ENCODE data around the gene TRDN. TPM values are rescaled to one million over a fixed set of nuclear protein-coding genes. Genes with fewer than 3 reads are reported as not detected.

The TRDN gene
- total RNA-seq, 4 donors from 2014 or later = not detected

DNA sequence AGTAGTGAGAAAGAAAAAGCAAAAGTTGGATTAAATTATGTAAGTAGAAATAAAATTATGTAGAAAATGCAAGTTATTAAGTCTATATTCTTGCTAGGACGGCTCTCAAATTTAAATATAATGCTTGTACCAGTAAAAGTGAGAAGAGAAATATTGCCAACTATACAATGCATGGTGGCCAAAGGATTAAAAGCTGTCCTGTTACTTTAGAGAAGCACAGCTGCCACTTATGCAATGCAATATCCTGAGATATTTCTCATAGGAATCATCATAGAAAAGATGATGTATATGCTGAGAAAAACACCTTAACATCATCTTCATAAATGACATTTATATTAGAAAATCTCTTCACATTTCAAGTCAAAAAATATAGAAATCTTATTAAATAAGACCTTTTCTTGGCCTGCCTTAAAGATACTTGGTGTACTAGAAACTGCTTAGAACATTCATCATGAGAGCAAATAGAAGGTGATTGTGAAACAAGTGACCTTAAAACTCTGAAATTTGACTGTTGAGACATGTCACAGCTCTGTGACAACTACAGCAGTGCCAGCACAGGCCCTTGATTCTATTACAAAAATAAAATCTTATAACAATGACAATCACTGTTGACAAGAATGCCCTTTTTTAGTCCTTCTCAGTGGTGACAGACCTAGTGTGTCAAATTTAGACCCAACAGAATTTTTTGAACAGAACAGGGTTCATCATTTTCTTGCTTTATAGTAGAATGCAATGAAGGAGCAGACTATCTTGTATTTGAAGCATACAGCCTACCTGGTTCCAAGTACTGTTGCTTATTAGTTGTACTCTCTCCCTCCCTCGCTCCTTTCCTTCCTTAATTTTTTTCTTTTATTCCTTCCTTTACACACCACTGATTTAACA lies 467.6 kb downstream of the TRDN start:
- no peaks in the 10 kb centered on the region for H3K9me3 ChIP-seq
- 46 to 56% methylated on average over 2 of the region's 2 CpGs for WGBS, 2 donors
- H3K4me3 ChIP-seq = no peak overlapping the region
- no peaks in the 10 kb centered on the region for H3K4me1 ChIP-seq
- H3K27ac ChIP-seq = no peak overlapping the region
- H3K27me3 ChIP-seq = no peaks in the 10 kb centered on the region
- DNase-seq = no peak
- TF ChIP-seq, protein P1, sequence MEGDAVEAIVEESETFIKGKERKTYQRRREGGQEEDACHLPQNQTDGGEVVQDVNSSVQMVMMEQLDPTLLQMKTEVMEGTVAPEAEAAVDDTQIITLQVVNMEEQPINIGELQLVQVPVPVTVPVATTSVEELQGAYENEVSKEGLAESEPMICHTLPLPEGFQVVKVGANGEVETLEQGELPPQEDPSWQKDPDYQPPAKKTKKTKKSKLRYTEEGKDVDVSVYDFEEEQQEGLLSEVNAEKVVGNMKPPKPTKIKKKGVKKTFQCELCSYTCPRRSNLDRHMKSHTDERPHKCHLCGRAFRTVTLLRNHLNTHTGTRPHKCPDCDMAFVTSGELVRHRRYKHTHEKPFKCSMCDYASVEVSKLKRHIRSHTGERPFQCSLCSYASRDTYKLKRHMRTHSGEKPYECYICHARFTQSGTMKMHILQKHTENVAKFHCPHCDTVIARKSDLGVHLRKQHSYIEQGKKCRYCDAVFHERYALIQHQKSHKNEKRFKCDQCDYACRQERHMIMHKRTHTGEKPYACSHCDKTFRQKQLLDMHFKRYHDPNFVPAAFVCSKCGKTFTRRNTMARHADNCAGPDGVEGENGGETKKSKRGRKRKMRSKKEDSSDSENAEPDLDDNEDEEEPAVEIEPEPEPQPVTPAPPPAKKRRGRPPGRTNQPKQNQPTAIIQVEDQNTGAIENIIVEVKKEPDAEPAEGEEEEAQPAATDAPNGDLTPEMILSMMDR (IDR thresholded peaks at IDR 0.05) = no peak
- TF ChIP-seq POLR2A (IDR thresholded peaks at IDR 0.05) = no peak
- intact Hi-C loops (cut with DNase I) = no loop called here
- no peaks in the 10 kb centered on the region for H3K36me3 ChIP-seq

GRCh38 chr6:123168466-123168865 lies 468.3 kb downstream of the TRDN start:
- WGBS, 2 donors = 85 to 94% methylated on average over 1 of the region's 1 CpG
- Histone ChIP-seq H3K27me3 (no peaks in the 10 kb centered on the region), H3K27ac (no peak overlapping the region), H3K4me1 (no peaks in the 10 kb centered on the region), H3K9me3 (no peaks in the 10 kb centered on the region), H3K36me3 (no peaks in the 10 kb centered on the region), H3K4me3 (no peak overlapping the region)
- no peak for TF ChIP-seq POLR2A (IDR thresholded peaks at IDR 0.05)
- TF ChIP-seq, protein P1 (IDR thresholded peaks at IDR 0.05) = no peak
- DNase-seq = no peak
- intact Hi-C loops (cut with DNase I) = no loop called here

Other genes with a start within 250 kb of the TRDN start
- gene NKAIN2, start 166.9 kb upstream of the TRDN start, total RNA-seq = under 1 TPM in 1 of 4 donors, not detected in 3; 0.19 TPM

All from esophagus squamous epithelium (tissue), 5 donors.